Measurements from ENCODE around the gene RAP2A.

- TF ChIP-seq CTCF (IDR thresholded peaks at IDR 0.05) (no peak), POLR2AphosphoS5 (IDR thresholded peaks at IDR 0.05; ENCODE audit: insufficient read depth in 1 of 2, low read depth in 1 of 2) (no peak)
Measured at GRCh38 chr13:97497400-97497799, 63.4 kb downstream of the RAP2A start.
